Anterior cingulate cortex (tissue), 58 donors: ENCODE results near the gene CHRDL2.

Experiments
- DNase-seq, 58 donors: peaks; one replicate each; lab custom pipeline; 2025; lab: John Stamatoyannopoulos, UW

CHRDL2 gene

DNA sequence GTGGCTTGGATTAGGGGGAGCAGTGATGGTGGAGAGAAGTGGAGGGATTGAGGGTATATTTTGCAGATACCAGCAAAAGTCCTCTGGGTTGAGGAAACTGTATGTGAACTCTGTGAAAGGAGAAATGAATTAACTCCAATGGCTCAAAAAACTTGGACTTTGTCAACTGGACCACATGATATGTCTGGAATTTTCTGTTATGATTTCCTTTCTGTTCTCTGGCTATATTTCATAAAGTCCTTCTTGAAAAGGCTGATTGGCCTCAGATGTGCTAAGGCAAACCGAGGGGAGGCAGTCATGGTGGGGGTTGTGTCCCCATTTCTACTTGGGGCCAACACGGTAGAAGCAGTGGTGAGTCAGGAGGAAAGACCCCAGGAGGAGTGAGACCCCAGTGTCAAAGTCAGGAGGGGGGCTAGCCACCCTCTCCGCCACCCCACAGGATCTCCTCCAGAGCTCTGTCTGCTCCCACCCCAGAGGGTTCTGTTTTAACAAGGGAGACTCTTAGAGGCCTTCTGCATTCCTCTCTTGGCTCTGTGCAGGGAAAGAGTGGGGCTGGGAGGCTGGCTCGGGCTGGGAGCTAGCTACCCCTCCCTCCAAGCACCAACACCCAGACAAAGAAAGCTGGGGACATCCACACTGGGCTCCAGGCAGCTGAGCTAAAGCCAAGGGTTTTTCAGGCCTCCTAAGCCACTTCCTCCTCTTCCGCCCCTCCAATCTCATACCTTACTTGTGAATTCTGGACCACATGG is 13.8 kb downstream of the CHRDL2 start:
- peak in 3 of 58 donors; percentile 9 to 18 (median 13) for DNase-seq

- no peak for DNase-seq
These were observed 16.3 kb downstream of the CHRDL2 start for GRCh38 chr11:74714904-74715303.

- no peak for DNase-seq
These were observed 17.5 kb downstream of the CHRDL2 start for GRCh38 chr11:74713686-74714085.

DNA sequence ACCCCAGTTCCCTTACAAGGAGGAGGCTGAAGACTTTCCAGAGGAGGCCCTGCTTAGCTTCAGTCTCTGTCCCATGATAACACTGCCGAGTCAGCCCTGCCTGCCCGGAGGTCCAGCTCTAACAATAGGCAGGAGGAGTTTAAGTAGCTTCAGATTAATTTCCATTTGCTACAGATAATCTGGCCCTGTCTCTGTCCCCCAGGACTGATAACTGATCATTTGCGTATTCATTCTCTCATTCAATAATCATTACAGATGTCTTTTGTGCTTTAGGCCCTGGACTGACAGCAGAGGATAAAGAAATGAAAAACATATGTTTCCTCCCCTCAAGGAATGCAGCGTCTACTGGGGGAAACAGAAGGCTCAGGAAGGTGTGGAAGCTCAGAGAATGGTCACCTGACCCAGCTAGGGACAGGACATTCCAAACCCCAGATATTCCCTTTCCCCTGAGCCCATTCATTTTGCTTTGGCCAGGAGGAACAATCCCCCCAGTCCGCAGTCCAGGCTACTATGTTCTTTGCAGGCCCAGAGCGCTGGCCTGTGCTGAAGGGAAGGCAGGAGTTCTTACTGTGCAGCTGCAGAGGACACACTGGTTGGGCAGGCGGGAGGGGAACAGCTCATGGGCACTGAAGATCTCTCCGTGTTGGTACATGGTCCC is 20.8 kb downstream of the CHRDL2 start:
- no peak for DNase-seq

GRCh38 chr11:74709175-74709574 is 22.1 kb downstream of the CHRDL2 start:
- DNase-seq = no peak

- no peak for DNase-seq
These were observed 23.4 kb downstream of the CHRDL2 start for GRCh38 chr11:74707602-74708510.

- no peak for DNase-seq
These were observed 24.0 kb downstream of the CHRDL2 start for GRCh38 chr11:74707182-74707581.

DNA sequence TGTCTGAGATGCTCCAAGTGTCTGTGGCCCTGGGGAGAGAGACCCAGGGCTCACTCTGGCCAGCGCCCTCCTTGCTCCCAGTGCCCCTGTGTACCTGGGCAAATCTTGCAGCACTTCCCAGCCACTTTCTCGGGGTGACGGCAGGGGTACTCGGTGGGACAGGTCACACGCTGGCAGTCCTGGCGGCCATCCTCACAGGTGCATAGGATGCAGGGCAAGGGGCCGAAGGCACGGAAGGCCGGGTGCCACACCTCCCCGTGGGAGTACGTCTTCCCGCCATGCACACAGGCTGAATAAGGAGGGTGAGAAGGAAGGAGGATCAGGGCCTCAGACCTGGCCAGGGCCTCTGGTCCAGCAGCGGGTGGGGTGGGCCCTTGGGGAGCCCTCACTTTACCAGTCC is 28.0 kb downstream of the CHRDL2 start:
- DNase-seq = no peak

GRCh38 chr11:74702383-74703007 is 28.7 kb downstream of the CHRDL2 start:
- DNase-seq = peak in 47 of 58 donors; percentile 2 to 68 (median 33)

DNA sequence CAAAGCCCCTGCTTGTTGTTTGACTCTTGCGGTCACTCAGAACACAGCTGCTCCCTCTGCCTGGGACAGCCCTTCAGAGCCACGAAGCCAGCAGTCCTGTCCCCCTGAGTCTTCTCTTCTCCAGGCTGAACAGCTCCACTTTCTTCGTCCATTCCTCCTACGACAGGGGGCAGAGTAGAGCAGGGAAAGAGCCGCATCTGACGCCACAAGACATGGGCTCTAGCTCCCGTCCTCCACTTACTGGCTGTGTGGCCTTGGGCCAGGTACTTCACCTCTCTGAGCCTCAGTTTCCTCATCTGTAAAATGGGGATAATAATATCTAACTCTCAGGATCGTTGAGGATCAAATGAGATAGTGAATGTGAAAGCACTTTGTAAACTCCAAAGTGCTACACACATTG is 29.9 kb downstream of the CHRDL2 start:
- no peak for DNase-seq

DNA sequence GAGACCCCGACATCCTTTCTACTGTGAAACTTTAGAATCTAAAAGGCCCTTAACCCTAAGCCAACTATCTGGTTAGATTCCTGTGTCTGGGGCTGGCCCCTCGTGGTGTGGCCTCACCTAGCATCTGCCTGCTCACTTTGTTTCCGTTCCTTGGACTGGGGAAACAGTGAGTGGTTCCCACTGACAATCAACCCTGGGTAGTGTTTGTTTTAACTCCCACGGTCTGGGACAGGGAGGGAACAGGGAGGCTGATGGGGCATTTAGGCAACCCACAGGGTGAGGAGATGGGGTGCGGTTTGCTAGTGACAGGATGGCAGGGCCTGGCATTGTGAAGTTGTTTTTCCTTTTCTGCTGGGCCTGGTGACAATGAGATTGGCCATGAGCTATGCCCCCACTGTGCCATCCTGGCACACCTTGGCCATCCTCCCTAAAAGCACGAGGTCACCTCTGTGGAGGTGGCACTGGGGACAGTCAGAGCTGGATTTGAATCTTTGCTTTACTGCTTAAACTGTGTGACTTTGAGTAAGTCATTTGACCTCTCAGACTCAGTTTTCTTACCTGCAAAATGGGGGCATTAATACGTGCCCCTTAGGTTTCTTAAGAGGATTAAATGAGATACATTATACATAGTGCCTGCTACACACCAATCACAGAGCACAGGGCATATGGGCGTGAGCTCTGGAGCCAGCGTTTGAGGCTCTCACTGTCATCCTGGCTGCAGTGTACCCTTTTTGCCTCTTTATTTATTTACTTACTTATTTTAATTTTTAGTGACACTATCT is 31.4 kb downstream of the CHRDL2 start:
- no peak for DNase-seq

- DNase-seq = no peak
These were observed 33.5 kb downstream of the CHRDL2 start for GRCh38 chr11:74697722-74698121.

DNA sequence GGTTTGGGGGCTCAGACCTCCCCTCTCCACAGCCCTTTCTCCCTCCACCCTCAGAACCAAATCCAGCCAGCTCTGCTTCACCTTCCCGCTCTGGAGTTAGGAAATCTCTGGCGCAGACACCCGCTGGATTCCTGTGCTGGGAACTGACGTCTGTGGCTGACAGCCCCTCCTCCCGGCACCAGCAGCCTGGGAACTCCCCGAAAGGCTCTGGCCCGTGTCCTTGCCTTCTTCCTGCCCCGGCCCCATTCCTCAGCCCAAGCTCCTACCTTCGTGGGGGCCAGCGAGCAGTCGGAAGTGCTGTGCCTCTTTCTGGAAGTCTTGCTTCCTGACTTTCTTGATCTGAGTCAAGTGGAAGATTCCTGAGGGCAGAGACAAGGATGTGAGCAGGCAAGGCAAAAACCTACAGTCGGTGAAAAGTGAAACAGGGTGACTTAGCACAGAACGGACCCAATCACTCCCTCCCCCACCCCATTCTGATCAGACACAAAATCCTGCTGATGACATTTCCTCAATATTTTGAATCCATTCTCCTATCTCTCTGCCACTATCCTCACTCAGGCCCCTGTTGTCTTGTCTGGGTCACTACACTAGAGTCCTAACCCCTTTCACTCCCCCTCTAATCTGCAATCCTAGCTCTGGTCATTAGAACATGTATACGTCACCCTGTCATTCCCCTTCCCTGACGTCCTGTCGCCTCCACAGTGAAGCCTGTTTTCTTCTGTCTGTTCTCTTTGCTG is 34.1 kb downstream of the CHRDL2 start:
- no peak for DNase-seq

- DNase-seq = no peak
These were observed 34.7 kb downstream of the CHRDL2 start for GRCh38 chr11:74696500-74696899.

GRCh38 chr11:74695705-74696280 is 35.4 kb downstream of the CHRDL2 start:
- no peak for DNase-seq

DNA sequence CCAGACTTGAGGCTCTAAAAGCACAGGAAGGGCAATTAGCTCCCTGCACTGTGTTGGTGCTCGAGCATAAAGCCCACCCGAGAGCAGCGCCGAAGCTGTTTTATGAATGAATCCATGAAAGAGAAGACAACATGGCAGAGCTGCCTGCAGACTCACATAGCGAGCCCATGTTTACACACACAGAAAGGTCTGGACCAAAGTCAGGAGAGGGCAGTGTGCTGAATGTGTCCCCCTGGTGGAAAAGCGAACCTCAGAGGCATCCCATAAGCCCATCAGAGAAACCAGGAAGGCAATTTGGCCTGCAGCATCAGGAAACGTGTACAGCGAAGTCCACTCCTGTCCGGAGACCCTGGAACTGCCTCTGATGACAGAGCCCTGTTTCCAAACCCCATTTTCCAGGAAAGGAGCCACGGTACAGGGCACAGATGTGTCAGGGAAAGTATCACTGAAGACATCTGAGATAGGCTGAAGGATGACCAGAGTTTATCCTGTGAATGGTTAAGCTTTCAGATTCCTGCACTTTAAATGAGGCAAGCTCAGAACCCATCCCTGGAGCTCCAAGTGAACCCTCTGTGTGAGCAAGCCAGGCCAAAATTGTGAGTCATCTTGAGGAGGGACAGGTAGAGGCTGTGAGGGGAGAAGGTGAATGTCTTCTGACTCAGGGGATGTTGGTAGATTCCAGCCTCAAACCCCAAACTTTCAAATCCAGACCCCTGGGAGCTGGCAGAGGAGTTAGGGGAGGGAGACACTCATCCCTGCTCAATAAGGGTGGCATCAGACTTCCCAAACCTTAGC is 36.9 kb downstream of the CHRDL2 start:
- DNase-seq = no peak

GRCh38 chr11:74693531-74693930 is 37.7 kb downstream of the CHRDL2 start:
- DNase-seq = no peak

DNA sequence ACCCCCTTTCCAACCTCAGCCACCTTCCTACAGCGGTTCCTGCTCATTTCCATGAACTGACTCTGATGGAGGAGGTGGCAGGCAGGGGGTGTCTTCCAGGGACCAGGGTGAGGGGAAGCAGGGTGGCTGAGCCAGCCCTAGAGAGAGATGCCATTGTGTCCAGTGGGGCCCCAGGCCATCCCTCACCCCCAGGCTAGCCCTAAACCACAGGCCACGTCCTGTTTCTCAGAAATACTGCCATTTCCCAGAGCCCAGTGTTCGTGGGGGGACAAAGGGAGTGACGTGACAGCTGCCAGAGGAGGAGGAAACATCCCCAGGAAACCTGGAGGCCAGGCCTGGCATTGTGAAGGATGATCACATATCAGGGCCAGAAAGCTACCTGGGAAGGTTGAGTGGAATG is 39.5 kb downstream of the CHRDL2 start:
- no peak for DNase-seq
